Type B pancreatic cell (in vitro differentiated cells): Measurements from ENCODE around the gene TNK2. TPM values are rescaled to one million over a fixed set of nuclear protein-coding genes. Genes with fewer than 3 reads are reported as not detected.
"Not testable (repeated sequence)": the region's sequence is repeated elsewhere in the genome, so short reads cannot be mapped to it uniquely, and the experiment has no call there.

Source experiments
- DNase-seq: peaks from one replicate; pipeline ENCODE4 v3.0.0; 2021; ENCODE audit warnings: mixed read lengths; ENCODE audit not compliant: unreplicated experiment; ENCODE audit errors: extremely low spot score
- H3K27ac Mint-ChIP-seq: 2 replicates; pipeline ENCODE4 v1.8.0; 2021; ENCODE audit warnings: mild to moderate bottlenecking, mixed read lengths
- H3K27me3 Mint-ChIP-seq: 2 replicates; pipeline ENCODE4 v1.8.0; 2021; ENCODE audit warnings: mixed read lengths
- H3K36me3 Mint-ChIP-seq: 2 replicates; pipeline ENCODE4 v1.8.0; 2021; ENCODE audit warnings: mixed read lengths
- H3K4me1 Mint-ChIP-seq: one replicate; pipeline ENCODE4 v1.8.0; 2021; ENCODE audit warnings: mixed read lengths; ENCODE audit not compliant: unreplicated experiment
- H3K4me3 Mint-ChIP-seq: 2 replicates; pipeline ENCODE4 v1.8.0; 2021; ENCODE audit warnings: mild to moderate bottlenecking, mixed read lengths
- H3K9me3 Mint-ChIP-seq: 2 replicates; pipeline ENCODE4 v1.8.0; 2021; ENCODE audit warnings: mixed read lengths
- CTCF ChIP-seq: fragments of 200-600 bp; sonication (generic); conservative IDR thresholded peaks from 2 replicates; pipeline ENCODE4 v1.5.0; 2021; ENCODE audit warnings: antibody characterized with exemption, mild to moderate bottlenecking
- microRNA-seq: library from miRNA; unstranded; fragments of <30 nt; microRNA quantifications from one replicate; pipeline ENCODE4, GENCODE V29; 2020
- total RNA-seq: library from RNA; stranded (reverse); gene quantifications from 2 replicates; pipeline ENCODE4 v1.2.1, GENCODE V29; 2021; ENCODE audit warnings: low replicate concordance

TNK2 gene
- total RNA-seq, 1 donor from 2014 or later, result 42.5 TPM

DNA sequence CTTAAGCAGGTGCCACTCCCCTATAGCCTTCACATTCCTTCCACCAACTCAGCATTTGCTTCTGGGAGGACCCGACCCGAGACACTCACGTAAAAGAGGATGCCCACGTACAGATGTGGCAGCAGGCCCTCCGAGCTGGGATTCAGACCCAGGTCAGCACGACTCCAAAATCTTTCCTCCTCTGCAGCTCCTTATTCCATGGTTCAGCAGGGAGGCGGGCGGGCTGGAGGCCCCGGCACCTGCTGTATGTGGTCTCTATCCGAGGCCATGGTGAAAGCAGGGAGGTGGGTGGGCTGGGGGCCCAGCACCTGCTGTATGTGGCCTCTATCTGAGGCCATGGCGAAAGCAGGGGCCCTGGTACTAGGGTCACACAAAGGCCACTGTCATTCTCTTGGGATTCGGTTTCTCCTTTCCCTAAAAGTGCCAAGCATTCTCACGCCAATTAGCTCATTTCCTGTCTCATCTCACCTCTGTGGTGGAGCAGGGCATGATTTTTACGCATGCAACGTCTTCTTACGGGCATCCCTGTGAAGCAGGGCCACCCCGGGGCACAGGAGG, 90.7 kb downstream of the TNK2 start:
- no peak for DNase-seq
- no peak for TF ChIP-seq CTCF
- Mint-ChIP-seq H3K36me3 (no peaks in the 10 kb centered on the region), H3K27me3 (peaks cover 14% of the 10 kb centered on the region), H3K27ac (no peak overlapping the region), H3K9me3 (no peaks in the 10 kb centered on the region), H3K4me3 (no peak overlapping the region), H3K4me1 (no peaks in the 10 kb centered on the region)

DNA sequence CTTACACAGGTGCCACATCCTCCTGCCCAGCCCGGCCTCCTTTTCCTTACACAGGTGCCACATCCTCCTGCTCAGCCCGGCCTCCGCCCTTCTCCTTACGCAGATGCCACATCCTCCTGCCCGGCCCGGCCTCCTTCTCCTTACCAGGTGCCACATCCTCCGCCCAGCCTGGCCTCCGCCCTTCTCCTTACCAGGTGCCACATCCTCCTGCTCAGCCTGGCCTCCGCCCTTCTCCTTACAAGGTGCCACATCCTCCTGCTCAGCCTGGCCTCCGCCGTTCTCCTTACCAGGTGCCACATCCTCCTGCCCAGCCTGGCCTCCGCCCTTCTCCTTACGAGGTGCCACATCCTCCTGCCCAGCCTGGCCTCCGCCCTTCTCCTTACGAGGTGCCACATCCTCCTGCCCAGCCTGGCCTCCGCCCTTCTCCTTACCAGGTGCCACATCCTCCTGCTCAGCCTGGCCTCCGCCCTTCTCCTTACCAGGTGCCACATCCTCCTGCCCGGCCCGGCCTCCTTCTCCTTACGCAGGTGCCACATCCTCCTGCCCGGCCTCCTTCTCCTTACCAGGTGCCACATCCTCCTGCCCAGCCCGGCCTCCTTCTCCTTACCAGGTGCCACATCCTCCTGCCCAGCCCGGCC, 92.0 kb downstream of the TNK2 start:
- not testable (repeated sequence) for H3K4me3 Mint-ChIP-seq, H3K36me3 Mint-ChIP-seq, H3K4me1 Mint-ChIP-seq, H3K27ac Mint-ChIP-seq, H3K9me3 Mint-ChIP-seq, DNase-seq
- H3K27me3 Mint-ChIP-seq, result peaks cover 13% of the 10 kb centered on the region

- H3K27ac Mint-ChIP-seq, result no peak overlapping the region
- H3K9me3 Mint-ChIP-seq, result no peaks in the 10 kb centered on the region
- no peak for DNase-seq
- H3K36me3 Mint-ChIP-seq, result no peaks in the 10 kb centered on the region
- no peaks in the 10 kb centered on the region for H3K4me1 Mint-ChIP-seq
- no peak for TF ChIP-seq CTCF
- peaks cover 20% of the 10 kb centered on the region for H3K27me3 Mint-ChIP-seq
- H3K4me3 Mint-ChIP-seq, result no peak overlapping the region
Observed at GRCh38 chr3:195815169-195815771, 93.1 kb downstream of the TNK2 start.

GRCh38 chr3:195813916-195814640, 94.3 kb downstream of the TNK2 start:
- no peaks in the 10 kb centered on the region for H3K9me3 Mint-ChIP-seq
- no peak for DNase-seq
- H3K4me1 Mint-ChIP-seq, result peaks cover 4% of the 10 kb centered on the region
- no peak overlapping the region for H3K4me3 Mint-ChIP-seq
- no peaks in the 10 kb centered on the region for H3K36me3 Mint-ChIP-seq
- TF ChIP-seq CTCF, result no peak
- no peak overlapping the region for H3K27ac Mint-ChIP-seq
- H3K27me3 Mint-ChIP-seq, result peaks cover 20% of the 10 kb centered on the region

Small RNA genes lying within 50 kb of the gene (microRNA-seq; reads per million reads assigned to microRNA genes)
- not detected for gene MIR6829

Other genes with a start within 250 kb of the TNK2 start
- 19.7 and 20.0 TPM in 2 replicates for gene MUC20, start 187.6 kb downstream of the TNK2 start, total RNA-seq
- gene MUC4, start 96.6 kb downstream of the TNK2 start, total RNA-seq, result 1.9 and 2.4 TPM in 2 replicates
- 140 and 247 TPM in 2 replicates for gene TFRC, start 173.5 kb upstream of the TNK2 start, total RNA-seq